Chondrocyte (in vitro differentiated cells): ENCODE results near the gene ANP32E. TPM values are rescaled to one million over a fixed set of nuclear protein-coding genes. Genes with fewer than 3 reads are reported as not detected.
A peak's percentile ranks its signal among the peaks of the same experiment; 100 is the strongest.
"Not testable (repeated sequence)": the region's sequence is repeated elsewhere in the genome, so short reads cannot be mapped to it uniquely, and the experiment has no call there.

ENCODE experiments used
- DNase-seq: peaks from one replicate; pipeline ENCODE4 v3.0.0; 2021; ENCODE audit warnings: mixed read lengths, low spot score
- H3K27ac Mint-ChIP-seq: one replicate; pipeline ENCODE4 v1.8.0; 2021; ENCODE audit warnings: mild to moderate bottlenecking, moderate library complexity, mixed read lengths; ENCODE audit not compliant: unreplicated experiment
- H3K27me3 Mint-ChIP-seq: 2 replicates; pipeline ENCODE4 v1.8.0; 2021; ENCODE audit warnings: low read depth, mixed read lengths
- H3K36me3 Mint-ChIP-seq: 2 replicates; pipeline ENCODE4 v1.8.0; 2021; ENCODE audit warnings: low read depth, mixed read lengths
- H3K4me1 Mint-ChIP-seq: 2 replicates; pipeline ENCODE4 v1.8.0; 2021; ENCODE audit warnings: low read depth, mild to moderate bottlenecking, mixed read lengths
- H3K4me3 Mint-ChIP-seq: one replicate; pipeline ENCODE4 v1.8.0; 2021; ENCODE audit warnings: mild to moderate bottlenecking, moderate library complexity, mixed read lengths; ENCODE audit not compliant: unreplicated experiment
- H3K9me3 Mint-ChIP-seq: 2 replicates; pipeline ENCODE4 v1.8.0; 2021; ENCODE audit warnings: low read depth, mixed read lengths
- CTCF ChIP-seq: fragments of 200-600 bp; sonication (generic); IDR thresholded peaks from 2 replicates; pipeline ENCODE4 v1.5.0; 2021; ENCODE audit warnings: antibody characterized with exemption, mild to moderate bottlenecking, moderate library complexity
- total RNA-seq: library from RNA; stranded (reverse); gene quantifications from 3 replicates; pipeline ENCODE4 v1.2.1, GENCODE V29; 2021

Gene ANP32E
- total RNA-seq, 1 donor from 2014 or later: 34.5 TPM

- H3K4me3 Mint-ChIP-seq: no peak overlapping the region
- H3K36me3 Mint-ChIP-seq: no peaks in the 10 kb centered on the region
- peaks cover 16% of the 10 kb centered on the region for H3K4me1 Mint-ChIP-seq
- no peaks in the 10 kb centered on the region for H3K9me3 Mint-ChIP-seq
- no peak for DNase-seq
- H3K27me3 Mint-ChIP-seq: no peaks in the 10 kb centered on the region
- no peak for TF ChIP-seq CTCF
- no peak overlapping the region for H3K27ac Mint-ChIP-seq
Measured at GRCh38 chr1:150235294-150235851, 539 bp downstream of the ANP32E start.

DNA sequence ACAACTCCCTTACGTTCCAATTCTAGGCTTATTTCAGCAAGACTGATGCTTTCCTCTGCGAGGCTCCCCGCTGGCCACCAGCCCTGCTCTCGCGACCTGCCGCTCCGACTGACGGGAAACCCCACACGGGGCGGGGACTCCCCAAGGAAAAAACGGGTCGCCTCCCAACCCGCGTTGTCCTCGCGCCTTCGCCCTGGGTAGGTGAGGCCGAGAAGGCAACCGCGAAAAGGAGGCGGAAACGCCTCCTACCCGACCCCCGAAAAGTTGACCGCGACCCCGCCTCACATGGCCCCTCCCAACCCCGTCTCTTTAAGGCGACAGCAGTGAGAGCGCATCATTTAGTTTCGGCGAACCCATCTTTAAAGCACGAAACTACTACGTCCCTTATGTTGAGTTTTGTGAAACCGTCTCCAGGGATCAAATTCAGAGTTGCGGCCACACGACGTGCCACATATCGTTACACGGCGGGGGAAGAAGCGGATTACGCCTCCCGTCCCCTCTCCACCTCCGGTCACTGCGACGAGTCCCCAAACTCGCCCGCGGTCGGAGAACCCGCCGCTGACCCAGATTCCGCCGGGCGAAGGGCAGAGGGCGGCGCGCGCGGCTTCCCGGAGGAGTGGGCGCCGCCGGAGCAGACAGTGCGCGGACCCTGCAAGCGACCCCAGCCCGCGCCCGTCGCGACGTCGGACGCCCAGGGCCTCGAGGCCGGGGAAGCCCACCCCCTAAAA lies 1.2 kb downstream of the ANP32E start:
- peaks cover 16% of the 10 kb centered on the region for H3K4me1 Mint-ChIP-seq
- H3K36me3 Mint-ChIP-seq: no peaks in the 10 kb centered on the region
- peak overlapping the region; percentile 94 for H3K27ac Mint-ChIP-seq
- H3K4me3 Mint-ChIP-seq: no peak overlapping the region
- DNase-seq: no peak
- H3K9me3 Mint-ChIP-seq: no peaks in the 10 kb centered on the region
- no peak for TF ChIP-seq CTCF
- H3K27me3 Mint-ChIP-seq: no peaks in the 10 kb centered on the region

GRCh38 chr1:150234309-150234565 lies 1.7 kb downstream of the ANP32E start:
- DNase-seq: no peak
- Mint-ChIP-seq H3K4me1 (peaks cover 16% of the 10 kb centered on the region), H3K4me3 (no peak overlapping the region), H3K9me3 (no peaks in the 10 kb centered on the region), H3K36me3 (no peaks in the 10 kb centered on the region), H3K27ac (peak overlapping the region; percentile 94), H3K27me3 (no peaks in the 10 kb centered on the region)
- no peak for TF ChIP-seq CTCF

DNA sequence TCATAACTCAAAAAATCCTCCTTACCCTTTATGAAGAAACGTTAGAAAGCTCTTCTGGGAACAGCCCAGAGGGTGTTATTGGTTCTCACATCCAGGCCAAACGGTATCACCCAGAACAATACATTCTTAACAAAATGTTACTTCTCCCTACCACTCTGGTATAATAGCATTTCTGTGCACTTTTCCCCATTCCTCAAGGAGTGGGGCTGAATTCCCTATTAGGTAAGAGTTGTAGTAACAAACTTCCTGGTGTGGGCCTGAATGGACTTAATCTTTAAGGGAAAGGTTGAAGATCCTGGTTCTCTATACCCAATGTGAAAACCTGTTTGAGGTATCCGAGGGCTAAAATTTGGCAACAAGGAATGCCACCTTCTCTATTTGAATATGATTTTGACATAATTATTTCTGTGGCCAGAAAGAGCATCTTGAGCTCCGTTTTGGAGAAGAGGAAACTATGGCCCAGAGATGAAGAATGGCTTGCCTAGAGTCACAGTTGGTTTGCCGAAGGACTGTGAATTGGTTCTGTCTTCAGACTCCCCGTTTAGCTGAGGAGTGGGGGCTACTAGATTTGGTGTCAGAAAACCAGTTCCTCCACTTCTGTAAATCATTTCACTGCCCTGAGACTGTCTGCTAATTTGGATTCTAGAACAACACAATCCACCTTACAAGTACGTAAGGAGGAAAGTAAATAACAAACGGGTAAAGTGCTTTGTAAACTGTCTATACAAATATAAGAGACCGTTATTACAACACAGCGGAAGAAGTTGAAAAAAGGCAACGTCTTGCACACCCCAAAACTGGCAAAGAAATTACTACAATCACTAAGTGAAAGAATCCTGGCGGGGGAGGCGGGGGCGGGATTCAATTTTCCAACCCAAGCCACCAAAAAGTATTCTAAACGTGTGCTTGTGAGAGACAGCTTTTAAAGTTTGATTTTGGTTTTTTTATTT lies 2.3 kb downstream of the ANP32E start:
- no peak for DNase-seq
- no peak for TF ChIP-seq CTCF
- H3K4me3 Mint-ChIP-seq: no peak overlapping the region
- H3K27ac Mint-ChIP-seq: peak overlapping the region; percentile 94
- H3K27me3 Mint-ChIP-seq: no peaks in the 10 kb centered on the region
- peaks cover 3% of the 10 kb centered on the region for H3K36me3 Mint-ChIP-seq
- H3K9me3 Mint-ChIP-seq: no peaks in the 10 kb centered on the region
- peaks cover 16% of the 10 kb centered on the region for H3K4me1 Mint-ChIP-seq

- H3K9me3 Mint-ChIP-seq, H3K36me3 Mint-ChIP-seq, H3K27me3 Mint-ChIP-seq, DNase-seq: not testable (repeated sequence)
- Mint-ChIP-seq H3K27ac (peak overlapping the region; percentile 94), H3K4me1 (peaks cover 16% of the 10 kb centered on the region), H3K4me3 (peak overlapping the region; percentile 25)
Measured at GRCh38 chr1:150232921-150233320, 3.0 kb downstream of the ANP32E start.

DNA sequence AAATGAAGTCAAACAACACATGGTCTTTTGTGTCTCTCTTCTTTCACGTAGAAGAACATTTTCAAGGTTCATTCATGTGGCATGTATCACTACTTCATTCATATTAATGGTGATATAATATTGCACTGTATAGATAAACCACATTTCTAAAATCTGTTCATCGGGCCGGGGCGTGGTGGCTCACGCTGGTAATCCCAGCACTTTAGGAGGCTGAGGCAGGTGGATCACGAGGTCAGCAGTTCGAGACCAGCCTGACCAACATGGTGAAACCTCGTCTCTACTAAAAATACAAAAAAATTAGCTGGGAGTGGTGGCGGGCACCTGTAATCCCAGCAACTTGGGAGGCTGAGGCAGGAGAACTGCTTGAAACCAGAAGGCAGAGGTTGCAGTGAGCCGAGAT lies 7.7 kb downstream of the ANP32E start:
- H3K9me3 Mint-ChIP-seq, DNase-seq, H3K27ac Mint-ChIP-seq, H3K27me3 Mint-ChIP-seq, H3K4me3 Mint-ChIP-seq, H3K4me1 Mint-ChIP-seq: not testable (repeated sequence)
- peaks cover 21% of the 10 kb centered on the region for H3K36me3 Mint-ChIP-seq
